K562 (cell line): ENCODE results near the gene ECT2.
A peak's percentile ranks its signal among the peaks of the same experiment; 100 is the strongest.

Source experiments
- CEBPB ChIP-seq: fragments of 450-650 bp; IDR thresholded peaks from 2 replicates; pipeline ENCODE4 v1.6.1; 2016; ENCODE audit warnings: missing genetic modification characterization, missing compliant biosample characterization
- CREB1 ChIP-seq, 2 experiments: sonication (generic) in 1 of 2; formaldehyde crosslinking in 1 of 2; IDR thresholded peaks; 2 replicates each; pipeline versions ENCODE4 v1.6.1 to v1.8.0; 2012 to 2022; ENCODE audit warnings: inconsistent platforms in 1 of 2, mild to moderate bottlenecking in 1 of 2, missing genetic modification reagents in 1 of 2, moderate library complexity in 1 of 2
- NONO ChIP-seq, 2 experiments: fragments of 200-400 bp in 1 of 2; fragments of 450-650 bp in 1 of 2; formaldehyde crosslinking in 1 of 2; IDR thresholded peaks; 2 replicates each; pipeline ENCODE4 v1.6.1; 2017; ENCODE audit warnings: low read depth in 2 of 2, mild to moderate bottlenecking in 2 of 2, moderate library complexity in 2 of 2, low read length in 1 of 2
- STAG1 ChIP-seq: sonication (generic); formaldehyde crosslinking; IDR thresholded peaks from 2 replicates; pipeline ENCODE4 v1.5.0; 2020; ENCODE audit warnings: missing genetic modification reagents, borderline replicate concordance
- TF ChIP-seq, protein P1 (sequence below), 3 experiments: IDR thresholded peaks in 2 of 3; conservative IDR thresholded peaks in 1 of 3; 2 replicates each; pipeline ENCODE4 v1.5.1; 2011 to 2012; ENCODE audit warnings: low read length in 3 of 3, mild to moderate bottlenecking in 3 of 3, control low read depth in 2 of 3, improper control_type of control experiment in 1 of 3, inconsistent platforms in 1 of 3, low read depth in 1 of 3, mixed read lengths in 1 of 3, moderate library complexity in 1 of 3; ENCODE audit not compliant: insufficient read depth in 2 of 3
- TF ChIP-seq, protein P2 (sequence below): fragments of 250-450 bp; sonication (Bioruptor Pico); IDR thresholded peaks from 2 replicates; pipeline ENCODE4 v1.5.0; 2022; ENCODE audit warnings: mild to moderate bottlenecking
- TF ChIP-seq, protein P3 (sequence below): fragments of 450-650 bp; formaldehyde crosslinking; IDR thresholded peaks from 2 replicates; pipeline ENCODE4 v1.4.0; 2020; ENCODE audit warnings: mild to moderate bottlenecking

DNA sequence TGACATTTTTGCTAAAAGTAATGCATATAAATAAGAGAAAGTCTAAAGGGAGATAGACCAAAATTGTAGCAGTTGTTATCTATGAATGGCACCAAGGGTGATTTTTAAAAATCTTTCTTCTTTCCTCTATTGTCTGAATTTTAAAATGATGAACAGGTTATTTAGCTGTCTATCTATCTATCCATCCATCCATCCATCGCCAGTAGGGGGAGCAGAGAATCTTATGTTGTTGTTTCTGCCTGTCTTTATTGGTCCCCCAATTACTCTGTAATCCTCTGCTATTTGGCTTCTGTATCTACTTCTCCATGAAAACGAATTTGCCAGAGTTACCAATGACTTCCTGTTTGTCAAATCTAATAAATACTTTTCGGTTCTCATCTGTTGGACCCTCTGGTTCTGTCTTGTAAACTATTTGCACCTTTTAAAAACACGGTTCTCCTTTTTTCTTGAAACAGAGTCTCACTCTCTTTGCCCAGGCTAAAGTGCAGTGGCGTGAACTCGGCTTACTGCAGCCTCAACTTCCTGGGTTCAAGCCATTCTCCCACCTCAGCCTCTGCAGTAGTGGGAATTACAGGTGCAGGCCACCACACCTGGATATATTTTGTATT lies 86.0 kb downstream of the ECT2 start:
- TF ChIP-seq CREB1 (IDR thresholded peaks at IDR 0.05), result no peak
- TF ChIP-seq CREB1 (CRISPR knock-in tag; IDR thresholded peaks at IDR 0.05), result no peak
- no peak for TF ChIP-seq CEBPB (tag)
- TF ChIP-seq, protein P1, sequence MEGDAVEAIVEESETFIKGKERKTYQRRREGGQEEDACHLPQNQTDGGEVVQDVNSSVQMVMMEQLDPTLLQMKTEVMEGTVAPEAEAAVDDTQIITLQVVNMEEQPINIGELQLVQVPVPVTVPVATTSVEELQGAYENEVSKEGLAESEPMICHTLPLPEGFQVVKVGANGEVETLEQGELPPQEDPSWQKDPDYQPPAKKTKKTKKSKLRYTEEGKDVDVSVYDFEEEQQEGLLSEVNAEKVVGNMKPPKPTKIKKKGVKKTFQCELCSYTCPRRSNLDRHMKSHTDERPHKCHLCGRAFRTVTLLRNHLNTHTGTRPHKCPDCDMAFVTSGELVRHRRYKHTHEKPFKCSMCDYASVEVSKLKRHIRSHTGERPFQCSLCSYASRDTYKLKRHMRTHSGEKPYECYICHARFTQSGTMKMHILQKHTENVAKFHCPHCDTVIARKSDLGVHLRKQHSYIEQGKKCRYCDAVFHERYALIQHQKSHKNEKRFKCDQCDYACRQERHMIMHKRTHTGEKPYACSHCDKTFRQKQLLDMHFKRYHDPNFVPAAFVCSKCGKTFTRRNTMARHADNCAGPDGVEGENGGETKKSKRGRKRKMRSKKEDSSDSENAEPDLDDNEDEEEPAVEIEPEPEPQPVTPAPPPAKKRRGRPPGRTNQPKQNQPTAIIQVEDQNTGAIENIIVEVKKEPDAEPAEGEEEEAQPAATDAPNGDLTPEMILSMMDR (IDR thresholded peaks at IDR 0.05 in 2 of 3, conservative IDR thresholded peaks at IDR 0.05 in 1 of 3; ENCODE audit: insufficient read depth in 2 of 3, low read depth in 1 of 3, low read length in 3 of 3), result peak; percentile 37 to 73 (median 65); a peak in 5 of 6 replicates
- TF ChIP-seq, protein P2, sequence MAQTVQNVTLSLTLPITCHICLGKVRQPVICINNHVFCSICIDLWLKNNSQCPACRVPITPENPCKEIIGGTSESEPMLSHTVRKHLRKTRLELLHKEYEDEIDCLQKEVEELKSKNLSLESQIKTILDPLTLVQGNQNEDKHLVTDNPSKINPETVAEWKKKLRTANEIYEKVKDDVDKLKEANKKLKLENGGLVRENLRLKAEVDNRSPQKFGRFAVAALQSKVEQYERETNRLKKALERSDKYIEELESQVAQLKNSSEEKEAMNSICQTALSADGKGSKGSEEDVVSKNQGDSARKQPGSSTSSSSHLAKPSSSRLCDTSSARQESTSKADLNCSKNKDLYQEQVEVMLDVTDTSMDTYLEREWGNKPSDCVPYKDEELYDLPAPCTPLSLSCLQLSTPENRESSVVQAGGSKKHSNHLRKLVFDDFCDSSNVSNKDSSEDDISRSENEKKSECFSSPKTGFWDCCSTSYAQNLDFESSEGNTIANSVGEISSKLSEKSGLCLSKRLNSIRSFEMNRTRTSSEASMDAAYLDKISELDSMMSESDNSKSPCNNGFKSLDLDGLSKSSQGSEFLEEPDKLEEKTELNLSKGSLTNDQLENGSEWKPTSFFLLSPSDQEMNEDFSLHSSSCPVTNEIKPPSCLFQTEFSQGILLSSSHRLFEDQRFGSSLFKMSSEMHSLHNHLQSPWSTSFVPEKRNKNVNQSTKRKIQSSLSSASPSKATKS, result no peak
- no peak for TF ChIP-seq NONO (IDR thresholded peaks at IDR 0.05; ENCODE audit: low read depth in 2 of 2, low read length in 1 of 2)
- no peak for TF ChIP-seq STAG1
- TF ChIP-seq, protein P3, sequence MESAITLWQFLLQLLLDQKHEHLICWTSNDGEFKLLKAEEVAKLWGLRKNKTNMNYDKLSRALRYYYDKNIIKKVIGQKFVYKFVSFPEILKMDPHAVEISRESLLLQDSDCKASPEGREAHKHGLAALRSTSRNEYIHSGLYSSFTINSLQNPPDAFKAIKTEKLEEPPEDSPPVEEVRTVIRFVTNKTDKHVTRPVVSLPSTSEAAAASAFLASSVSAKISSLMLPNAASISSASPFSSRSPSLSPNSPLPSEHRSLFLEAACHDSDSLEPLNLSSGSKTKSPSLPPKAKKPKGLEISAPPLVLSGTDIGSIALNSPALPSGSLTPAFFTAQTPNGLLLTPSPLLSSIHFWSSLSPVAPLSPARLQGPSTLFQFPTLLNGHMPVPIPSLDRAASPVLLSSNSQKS, result no peak
